ENCODE data around the gene HLA-DRA.

Gene HLA-DRA

DNA sequence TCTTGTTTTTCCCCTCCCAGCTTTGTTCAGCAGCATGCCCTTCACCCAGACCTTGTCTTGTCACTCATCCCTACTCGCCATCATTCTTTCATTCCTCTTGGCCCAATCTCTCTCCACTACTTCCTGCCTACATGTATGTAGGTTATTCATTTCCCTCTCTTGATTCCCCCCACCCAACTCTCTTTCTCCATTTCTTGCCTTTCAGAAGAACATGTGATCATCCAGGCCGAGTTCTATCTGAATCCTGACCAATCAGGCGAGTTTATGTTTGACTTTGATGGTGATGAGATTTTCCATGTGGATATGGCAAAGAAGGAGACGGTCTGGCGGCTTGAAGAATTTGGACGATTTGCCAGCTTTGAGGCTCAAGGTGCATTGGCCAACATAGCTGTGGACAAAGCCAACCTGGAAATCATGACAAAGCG lies 2.6 kb downstream of the HLA-DRA start:
- TF ChIP-seq, protein P1, sequence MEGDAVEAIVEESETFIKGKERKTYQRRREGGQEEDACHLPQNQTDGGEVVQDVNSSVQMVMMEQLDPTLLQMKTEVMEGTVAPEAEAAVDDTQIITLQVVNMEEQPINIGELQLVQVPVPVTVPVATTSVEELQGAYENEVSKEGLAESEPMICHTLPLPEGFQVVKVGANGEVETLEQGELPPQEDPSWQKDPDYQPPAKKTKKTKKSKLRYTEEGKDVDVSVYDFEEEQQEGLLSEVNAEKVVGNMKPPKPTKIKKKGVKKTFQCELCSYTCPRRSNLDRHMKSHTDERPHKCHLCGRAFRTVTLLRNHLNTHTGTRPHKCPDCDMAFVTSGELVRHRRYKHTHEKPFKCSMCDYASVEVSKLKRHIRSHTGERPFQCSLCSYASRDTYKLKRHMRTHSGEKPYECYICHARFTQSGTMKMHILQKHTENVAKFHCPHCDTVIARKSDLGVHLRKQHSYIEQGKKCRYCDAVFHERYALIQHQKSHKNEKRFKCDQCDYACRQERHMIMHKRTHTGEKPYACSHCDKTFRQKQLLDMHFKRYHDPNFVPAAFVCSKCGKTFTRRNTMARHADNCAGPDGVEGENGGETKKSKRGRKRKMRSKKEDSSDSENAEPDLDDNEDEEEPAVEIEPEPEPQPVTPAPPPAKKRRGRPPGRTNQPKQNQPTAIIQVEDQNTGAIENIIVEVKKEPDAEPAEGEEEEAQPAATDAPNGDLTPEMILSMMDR (IDR thresholded peaks at IDR 0.05) = no peak
- Histone ChIP-seq H3K36me3 (no peaks in the 10 kb centered on the region), H3K27me3 (peaks cover 0 to 8% of the 10 kb centered on the region in 2 donors), H3K4me1 (no peaks in the 10 kb centered on the region), H3K4me3 (no peak overlapping the region), H3K27ac (no peak overlapping the region), H3K9me3 (no peaks in the 10 kb centered on the region)
- DNase-seq = no peak
- intact Hi-C loops (cut with DNase I; ENCODE audit: low total_unique reads) = no loop called here

DNA sequence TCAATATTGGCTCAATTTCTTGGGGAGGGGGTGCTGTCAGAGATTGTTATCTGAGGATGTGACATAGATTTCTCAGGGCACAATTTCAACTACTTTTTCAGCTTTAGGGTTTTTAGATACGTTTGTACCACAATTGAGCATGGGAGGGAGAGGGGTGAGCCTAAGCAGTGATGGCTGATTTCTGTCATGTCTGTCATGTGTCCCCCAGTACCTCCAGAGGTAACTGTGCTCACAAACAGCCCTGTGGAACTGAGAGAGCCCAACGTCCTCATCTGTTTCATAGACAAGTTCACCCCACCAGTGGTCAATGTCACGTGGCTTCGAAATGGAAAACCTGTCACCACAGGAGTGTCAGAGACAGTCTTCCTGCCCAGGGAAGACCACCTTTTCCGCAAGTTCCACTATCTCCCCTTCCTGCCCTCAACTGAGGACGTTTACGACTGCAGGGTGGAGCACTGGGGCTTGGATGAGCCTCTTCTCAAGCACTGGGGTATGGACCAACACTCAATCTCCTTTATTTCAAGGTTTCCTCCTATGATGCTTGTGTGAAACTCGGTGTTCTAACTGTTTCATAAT lies 3.4 kb downstream of the HLA-DRA start:
- Histone ChIP-seq H3K36me3 (no peaks in the 10 kb centered on the region), H3K27ac (no peak overlapping the region), H3K4me3 (no peak overlapping the region), H3K9me3 (no peaks in the 10 kb centered on the region), H3K27me3 (peaks cover 0 to 8% of the 10 kb centered on the region in 2 donors), H3K4me1 (no peaks in the 10 kb centered on the region)
- TF ChIP-seq, protein P1 (IDR thresholded peaks at IDR 0.05) = no peak
- no peak for DNase-seq
- intact Hi-C loops (cut with DNase I; ENCODE audit: low total_unique reads) = no loop called here

DNA sequence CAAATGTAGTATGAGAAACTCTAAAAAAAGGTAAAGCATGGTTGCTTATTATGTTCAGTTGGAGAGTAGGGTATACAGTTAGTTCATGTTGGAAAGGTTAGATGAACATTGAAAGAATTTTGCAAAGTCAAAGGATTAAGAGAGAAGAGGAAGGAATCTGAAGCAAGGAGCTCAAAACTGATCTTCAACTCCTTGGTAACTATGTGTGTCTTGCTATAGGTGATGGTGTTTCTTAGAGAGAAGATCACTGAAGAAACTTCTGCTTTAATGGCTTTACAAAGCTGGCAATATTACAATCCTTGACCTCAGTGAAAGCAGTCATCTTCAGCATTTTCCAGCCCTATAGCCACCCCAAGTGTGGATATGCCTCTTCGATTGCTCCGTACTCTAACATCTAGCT lies 4.7 kb downstream of the HLA-DRA start:
- Histone ChIP-seq H3K4me3 (no peak overlapping the region), H3K4me1 (no peaks in the 10 kb centered on the region), H3K27ac (no peak overlapping the region), H3K36me3 (no peaks in the 10 kb centered on the region), H3K9me3 (no peaks in the 10 kb centered on the region), H3K27me3 (peaks cover 0 to 8% of the 10 kb centered on the region in 2 donors)
- intact Hi-C loops (cut with DNase I; ENCODE audit: low total_unique reads) = no loop called here
- DNase-seq = no peak
- TF ChIP-seq, protein P1 (IDR thresholded peaks at IDR 0.05) = no peak

DNA sequence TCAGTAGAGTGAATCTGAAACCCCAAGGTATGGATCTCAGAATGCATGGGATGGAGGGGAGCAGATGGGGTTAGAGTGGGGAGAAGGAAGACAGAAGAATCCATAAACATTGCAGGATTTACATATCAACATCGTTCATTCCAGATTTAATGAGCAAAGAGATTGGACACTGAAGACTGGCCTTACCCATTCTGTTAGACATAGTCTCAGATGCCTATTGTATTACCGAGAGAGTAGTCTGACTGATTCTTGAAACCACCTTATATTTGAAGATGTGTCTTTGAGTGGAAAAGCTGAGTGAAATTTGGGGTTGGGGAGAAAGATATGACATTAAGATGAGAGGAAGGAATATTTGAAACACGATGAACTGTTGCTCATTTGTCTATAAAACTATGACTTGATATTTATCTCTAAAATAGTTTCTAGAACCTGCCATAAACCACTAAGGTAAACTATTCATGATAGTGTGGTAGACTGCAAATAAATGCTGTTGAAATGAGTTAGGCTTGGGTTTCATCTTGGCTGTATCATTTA lies 5.7 kb downstream of the HLA-DRA start:
- intact Hi-C loops (cut with DNase I; ENCODE audit: low total_unique reads) = no loop called here
- peaks cover 0 to 8% of the 10 kb centered on the region in 2 donors for H3K27me3 ChIP-seq
- H3K36me3 ChIP-seq = no peaks in the 10 kb centered on the region
- no peak overlapping the region for H3K27ac ChIP-seq
- H3K4me1 ChIP-seq = no peaks in the 10 kb centered on the region
- TF ChIP-seq, protein P1 (IDR thresholded peaks at IDR 0.05) = no peak
- no peak for DNase-seq
- no peak overlapping the region for H3K4me3 ChIP-seq
- no peaks in the 10 kb centered on the region for H3K9me3 ChIP-seq

DNA sequence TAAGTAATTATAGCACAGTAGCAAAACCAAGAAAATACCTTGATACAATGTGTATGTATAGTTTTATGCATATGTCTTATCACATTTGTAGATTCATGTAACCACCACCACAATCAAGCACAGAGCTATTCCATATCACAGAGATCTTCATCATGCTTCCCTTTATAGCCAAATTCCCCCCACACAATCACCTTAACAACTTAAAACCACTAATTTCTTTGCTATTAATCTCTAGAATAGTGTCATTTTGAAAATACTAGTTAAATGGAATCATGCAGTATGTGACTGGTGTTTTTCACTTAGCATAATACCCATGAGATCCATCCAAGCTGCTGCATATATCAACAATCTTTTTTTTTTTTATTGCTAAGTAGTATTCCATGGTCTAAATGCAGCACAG lies 8.2 kb downstream of the HLA-DRA start:
- Histone ChIP-seq H3K9me3 (no peaks in the 10 kb centered on the region), H3K4me1 (no peaks in the 10 kb centered on the region), H3K36me3 (no peaks in the 10 kb centered on the region), H3K27me3 (peaks cover 0 to 8% of the 10 kb centered on the region in 2 donors), H3K27ac (no peak overlapping the region), H3K4me3 (no peak overlapping the region)
- TF ChIP-seq, protein P1 (IDR thresholded peaks at IDR 0.05) = no peak
- intact Hi-C loops (cut with DNase I; ENCODE audit: low total_unique reads) = no loop called here
- DNase-seq = no peak
